IMR-90 (cell line): ENCODE data around the gene STAU1.

Experiments used
- BHLHE40 ChIP-seq: fragments of 150-350 bp; IDR thresholded peaks from 2 replicates; pipeline ENCODE4 v1.6.1; 2016; ENCODE audit warnings: mild to moderate bottlenecking, low read depth, low read length
- CEBPB ChIP-seq: IDR thresholded peaks from 2 replicates; pipeline ENCODE4 v1.6.1; 2012; ENCODE audit warnings: low read depth, low read length, improper control_type of control experiment
- MAZ ChIP-seq: IDR thresholded peaks from 2 replicates; pipeline ENCODE4 v1.6.1; 2012; ENCODE audit warnings: low read depth, mild to moderate bottlenecking, low read length, improper control_type of control experiment, moderate library complexity, borderline replicate concordance
- MXI1 ChIP-seq: IDR thresholded peaks from 2 replicates; pipeline ENCODE4 v1.6.1; 2012; ENCODE audit warnings: low read depth, mild to moderate bottlenecking, low read length, moderate library complexity, borderline replicate concordance
- POLR2A ChIP-seq: IDR thresholded peaks from 2 replicates; pipeline ENCODE4 v1.6.1; 2012; ENCODE audit warnings: mild to moderate bottlenecking, low read depth, low read length
- TF ChIP-seq, protein P1 (sequence below): conservative IDR thresholded peaks from 2 replicates; pipeline ENCODE4 v1.5.1; 2012; ENCODE audit warnings: mild to moderate bottlenecking, low read depth, low read length, improper control_type of control experiment
- TF ChIP-seq, protein P2 (sequence below): fragments of 150-350 bp; IDR thresholded peaks from 2 replicates; pipeline ENCODE4 v1.6.1; 2017; ENCODE audit warnings: mild to moderate bottlenecking, antibody characterized with exemption, low read length, low read depth

DNA sequence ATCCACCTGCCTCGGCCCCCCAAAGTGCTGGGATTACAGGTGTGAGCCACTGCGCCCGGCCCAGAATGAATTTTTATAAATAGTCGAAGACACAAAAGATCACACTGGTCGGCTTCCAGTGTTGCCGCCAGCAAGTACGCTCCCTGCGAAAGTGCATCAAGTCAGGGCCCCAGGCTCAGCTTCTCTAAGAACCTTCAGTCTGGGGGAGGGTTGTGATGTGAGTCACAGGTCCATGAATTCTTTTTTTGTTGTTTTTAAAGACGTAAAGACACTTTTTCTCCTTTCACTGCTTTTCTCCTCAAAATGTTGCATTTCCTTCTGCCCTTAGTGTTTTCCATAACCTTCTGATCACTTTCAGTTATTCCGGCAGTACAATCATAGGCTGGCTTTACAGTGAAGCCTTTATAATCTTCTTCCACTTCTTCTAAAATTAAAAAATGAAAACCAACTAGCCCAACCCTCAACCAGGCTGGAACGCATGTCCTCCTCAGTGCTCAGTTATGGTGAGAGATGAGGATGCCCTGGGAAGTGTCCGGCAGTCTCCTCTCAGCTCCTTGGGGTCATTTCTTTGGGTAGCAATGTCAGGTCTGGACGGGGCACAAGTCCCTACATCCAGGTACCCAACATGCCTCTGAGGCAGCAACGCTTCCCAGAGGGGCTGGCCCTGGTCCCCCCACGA, 75.4 kb downstream of the STAU1 start:
- TF ChIP-seq, protein P1, sequence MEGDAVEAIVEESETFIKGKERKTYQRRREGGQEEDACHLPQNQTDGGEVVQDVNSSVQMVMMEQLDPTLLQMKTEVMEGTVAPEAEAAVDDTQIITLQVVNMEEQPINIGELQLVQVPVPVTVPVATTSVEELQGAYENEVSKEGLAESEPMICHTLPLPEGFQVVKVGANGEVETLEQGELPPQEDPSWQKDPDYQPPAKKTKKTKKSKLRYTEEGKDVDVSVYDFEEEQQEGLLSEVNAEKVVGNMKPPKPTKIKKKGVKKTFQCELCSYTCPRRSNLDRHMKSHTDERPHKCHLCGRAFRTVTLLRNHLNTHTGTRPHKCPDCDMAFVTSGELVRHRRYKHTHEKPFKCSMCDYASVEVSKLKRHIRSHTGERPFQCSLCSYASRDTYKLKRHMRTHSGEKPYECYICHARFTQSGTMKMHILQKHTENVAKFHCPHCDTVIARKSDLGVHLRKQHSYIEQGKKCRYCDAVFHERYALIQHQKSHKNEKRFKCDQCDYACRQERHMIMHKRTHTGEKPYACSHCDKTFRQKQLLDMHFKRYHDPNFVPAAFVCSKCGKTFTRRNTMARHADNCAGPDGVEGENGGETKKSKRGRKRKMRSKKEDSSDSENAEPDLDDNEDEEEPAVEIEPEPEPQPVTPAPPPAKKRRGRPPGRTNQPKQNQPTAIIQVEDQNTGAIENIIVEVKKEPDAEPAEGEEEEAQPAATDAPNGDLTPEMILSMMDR = no peak
- TF ChIP-seq CEBPB (no peak), POLR2A (no peak), MAZ (no peak), BHLHE40 (no peak), MXI1 (no peak)
- TF ChIP-seq, protein P2, sequence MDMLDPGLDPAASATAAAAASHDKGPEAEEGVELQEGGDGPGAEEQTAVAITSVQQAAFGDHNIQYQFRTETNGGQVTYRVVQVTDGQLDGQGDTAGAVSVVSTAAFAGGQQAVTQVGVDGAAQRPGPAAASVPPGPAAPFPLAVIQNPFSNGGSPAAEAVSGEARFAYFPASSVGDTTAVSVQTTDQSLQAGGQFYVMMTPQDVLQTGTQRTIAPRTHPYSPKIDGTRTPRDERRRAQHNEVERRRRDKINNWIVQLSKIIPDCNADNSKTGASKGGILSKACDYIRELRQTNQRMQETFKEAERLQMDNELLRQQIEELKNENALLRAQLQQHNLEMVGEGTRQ = no peak
